ENCODE data around the gene CDT1.

CDT1 gene

DNA sequence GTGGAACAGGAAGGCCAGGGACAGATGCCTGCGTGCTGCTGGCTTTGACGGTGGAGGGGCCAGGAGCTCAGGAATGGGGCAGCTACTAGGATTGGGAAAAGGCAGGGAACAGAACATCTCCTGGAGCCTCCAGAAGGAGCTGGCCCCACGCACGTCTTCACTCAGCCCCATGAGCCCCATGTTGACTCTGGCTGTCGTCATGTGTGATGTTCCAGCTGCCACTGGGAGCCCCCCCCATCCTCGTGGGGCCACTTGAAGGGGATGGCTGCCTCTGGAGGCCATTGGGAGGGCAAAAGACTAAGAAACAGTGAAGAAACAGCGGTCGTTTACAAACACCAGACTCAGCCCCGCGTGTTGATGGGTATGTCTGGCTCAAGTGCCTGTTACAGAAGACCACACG lies 26.7 kb downstream of the CDT1 start:
- Histone ChIP-seq H2BK120ac (ENCODE audit: low read depth, low read length) (no peak overlapping the region), H3K4ac (ENCODE audit: low read length) (no peak overlapping the region), H3K23ac (ENCODE audit: low read depth, low read length, poor library complexity) (no peak overlapping the region), H2BK5ac (ENCODE audit: low read length) (no peak overlapping the region), H3K27ac (replicated peaks; ENCODE audit: low read length) (no peak overlapping the region), H3K9me3 (replicated peaks in 1 of 2; ENCODE audit: control insufficient read depth in 2 of 2, insufficient read depth in 1 of 2, low read depth in 1 of 2, low read length in 2 of 2) (no peaks in the 10 kb centered on the region), H3K79me1 (ENCODE audit: low read depth, low read length) (peaks cover 4% of the 10 kb centered on the region), H2AFZ (ENCODE audit: low read length) (no peak overlapping the region), H4K91ac (ENCODE audit: low read depth, low read length, poor library complexity) (no peak overlapping the region), H3K4me1 (ENCODE audit: control insufficient read depth in 2 of 2, insufficient read depth in 1 of 2, low read depth in 1 of 2, low read length in 2 of 2) (no peaks in the 10 kb centered on the region), H2BK12ac (ENCODE audit: low read length) (no peak overlapping the region), H3K27me3 (ENCODE audit: control insufficient read depth in 3 of 3, insufficient read depth in 3 of 3, low read depth in 1 of 3, low read length in 3 of 3) (no peaks in the 10 kb centered on the region), H3K18ac (ENCODE audit: low read length) (no peak overlapping the region), H3K4me2 (ENCODE audit: insufficient read depth, low read length, poor library complexity, severe bottlenecking) (no peak overlapping the region), H3K9ac (ENCODE audit: low read depth, low read length, poor library complexity) (no peak overlapping the region), H2AK5ac (ENCODE audit: low read depth, low read length) (no peak overlapping the region), H3K4me3 (ENCODE audit: low read length in 2 of 2) (no peak overlapping the region), H4K8ac (ENCODE audit: low read depth, low read length) (no peak overlapping the region), H2BK15ac (ENCODE audit: low read length) (no peak overlapping the region), H3K14ac (ENCODE audit: low read length) (no peak overlapping the region), H3K36me3 (replicated peaks in 1 of 2; ENCODE audit: control insufficient read depth in 2 of 2, insufficient read depth in 2 of 2, low read length in 2 of 2) (peaks cover 0 to 4% of the 10 kb centered on the region in 2 donors)
- DNase-seq (ENCODE audit: low spot score): no peak
- WGBS, 2 donors (ENCODE audit: extremely low coverage in 2 of 2, insufficient read length in 2 of 2, insufficient replicate concordance in 1 of 2): no CpG with 5 or more reads among the region's 11 CpGs

- Histone ChIP-seq H3K27me3 (ENCODE audit: control insufficient read depth in 3 of 3, insufficient read depth in 3 of 3, low read depth in 1 of 3, low read length in 3 of 3) (no peaks in the 10 kb centered on the region), H4K91ac (ENCODE audit: low read depth, low read length, poor library complexity) (no peak overlapping the region), H3K27ac (replicated peaks; ENCODE audit: low read length) (no peak overlapping the region), H2BK12ac (ENCODE audit: low read length) (no peak overlapping the region), H3K9ac (ENCODE audit: low read depth, low read length, poor library complexity) (no peak overlapping the region), H2AFZ (ENCODE audit: low read length) (no peak overlapping the region), H3K4me1 (ENCODE audit: control insufficient read depth in 2 of 2, insufficient read depth in 1 of 2, low read depth in 1 of 2, low read length in 2 of 2) (no peaks in the 10 kb centered on the region), H2BK15ac (ENCODE audit: low read length) (no peak overlapping the region), H3K79me1 (ENCODE audit: low read depth, low read length) (peaks cover 7% of the 10 kb centered on the region), H2AK5ac (ENCODE audit: low read depth, low read length) (no peak overlapping the region), H3K9me3 (replicated peaks in 1 of 2; ENCODE audit: control insufficient read depth in 2 of 2, insufficient read depth in 1 of 2, low read depth in 1 of 2, low read length in 2 of 2) (no peaks in the 10 kb centered on the region), H3K4me2 (ENCODE audit: insufficient read depth, low read length, poor library complexity, severe bottlenecking) (no peak overlapping the region), H3K4ac (ENCODE audit: low read length) (no peak overlapping the region), H3K36me3 (replicated peaks in 1 of 2; ENCODE audit: control insufficient read depth in 2 of 2, insufficient read depth in 2 of 2, low read length in 2 of 2) (peaks cover 0 to 7% of the 10 kb centered on the region in 2 donors), H3K23ac (ENCODE audit: low read depth, low read length, poor library complexity) (no peak overlapping the region), H2BK5ac (ENCODE audit: low read length) (no peak overlapping the region), H3K4me3 (ENCODE audit: low read length in 2 of 2) (no peak overlapping the region), H2BK120ac (ENCODE audit: low read depth, low read length) (no peak overlapping the region), H4K8ac (ENCODE audit: low read depth, low read length) (no peak overlapping the region), H3K18ac (ENCODE audit: low read length) (no peak overlapping the region), H3K14ac (ENCODE audit: low read length) (no peak overlapping the region)
- no peak for DNase-seq (ENCODE audit: low spot score)
- WGBS, 2 donors (ENCODE audit: extremely low coverage in 2 of 2, insufficient read length in 2 of 2, insufficient replicate concordance in 1 of 2): no CpG with 5 or more reads among the region's 14 CpGs
These were observed 27.2 kb downstream of the CDT1 start for GRCh38 chr16:88830783-88831182.

DNA sequence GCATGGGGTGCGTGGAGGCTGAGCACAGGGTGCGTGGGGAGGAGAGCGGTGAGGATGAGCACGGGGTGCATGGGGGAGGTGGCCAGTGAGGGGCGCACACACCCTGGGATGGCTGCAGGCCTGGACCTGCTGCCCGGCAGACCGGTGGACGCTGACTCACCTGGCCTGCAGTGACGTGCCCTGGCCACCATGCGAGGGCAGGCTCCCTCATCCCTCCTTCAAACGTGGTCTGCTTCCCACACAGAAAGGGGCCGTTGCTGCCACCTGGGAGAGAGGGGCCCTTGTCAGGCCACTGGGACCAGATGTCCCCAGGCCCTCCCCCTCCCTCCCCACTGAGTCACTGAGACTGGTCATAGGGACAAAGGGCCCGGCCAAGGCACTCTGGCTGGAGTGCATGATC lies 28.2 kb downstream of the CDT1 start:
- H3K4ac ChIP-seq (ENCODE audit: low read length): no peak overlapping the region
- no peak overlapping the region for H2AFZ ChIP-seq (ENCODE audit: low read length)
- peak overlapping the region; percentile 71 for H3K14ac ChIP-seq (ENCODE audit: low read length)
- peaks cover 0 to 7% of the 10 kb centered on the region in 2 donors for H3K36me3 ChIP-seq (replicated peaks in 1 of 2; ENCODE audit: control insufficient read depth in 2 of 2, insufficient read depth in 2 of 2, low read length in 2 of 2)
- no peak overlapping the region for H4K91ac ChIP-seq (ENCODE audit: low read depth, low read length, poor library complexity)
- DNase-seq (ENCODE audit: low spot score): no peak
- H3K4me2 ChIP-seq (ENCODE audit: insufficient read depth, low read length, poor library complexity, severe bottlenecking): no peak overlapping the region
- H3K4me3 ChIP-seq (ENCODE audit: low read length in 2 of 2): no peak overlapping the region
- no peaks in the 10 kb centered on the region for H3K27me3 ChIP-seq (ENCODE audit: control insufficient read depth in 3 of 3, insufficient read depth in 3 of 3, low read depth in 1 of 3, low read length in 3 of 3)
- H3K23ac ChIP-seq (ENCODE audit: low read depth, low read length, poor library complexity): no peak overlapping the region
- peak overlapping the region; percentile 41 for H2BK12ac ChIP-seq (ENCODE audit: low read length)
- no peak overlapping the region for H3K27ac ChIP-seq (replicated peaks; ENCODE audit: low read length)
- H2BK120ac ChIP-seq (ENCODE audit: low read depth, low read length): no peak overlapping the region
- no peaks in the 10 kb centered on the region for H3K4me1 ChIP-seq (ENCODE audit: control insufficient read depth in 2 of 2, insufficient read depth in 1 of 2, low read depth in 1 of 2, low read length in 2 of 2)
- no peak overlapping the region for H2BK15ac ChIP-seq (ENCODE audit: low read length)
- H4K8ac ChIP-seq (ENCODE audit: low read depth, low read length): peak overlapping the region; percentile 43
- H3K18ac ChIP-seq (ENCODE audit: low read length): peak overlapping the region; percentile 48
- no CpG with 5 or more reads among the region's 13 CpGs for WGBS, 2 donors (ENCODE audit: extremely low coverage in 2 of 2, insufficient read length in 2 of 2, insufficient replicate concordance in 1 of 2)
- peaks cover 8% of the 10 kb centered on the region for H3K79me1 ChIP-seq (ENCODE audit: low read depth, low read length)
- H2AK5ac ChIP-seq (ENCODE audit: low read depth, low read length): peak overlapping the region; percentile 37
- H3K9me3 ChIP-seq (replicated peaks in 1 of 2; ENCODE audit: control insufficient read depth in 2 of 2, insufficient read depth in 1 of 2, low read depth in 1 of 2, low read length in 2 of 2): no peaks in the 10 kb centered on the region
- peak overlapping the region; percentile 66 for H2BK5ac ChIP-seq (ENCODE audit: low read length)
- peak overlapping the region; percentile 81 for H3K9ac ChIP-seq (ENCODE audit: low read depth, low read length, poor library complexity)

- Histone ChIP-seq H3K27ac (replicated peaks; ENCODE audit: low read length) (no peak overlapping the region), H3K14ac (ENCODE audit: low read length) (no peak overlapping the region), H2AK5ac (ENCODE audit: low read depth, low read length) (no peak overlapping the region), H3K18ac (ENCODE audit: low read length) (no peak overlapping the region), H2BK15ac (ENCODE audit: low read length) (no peak overlapping the region), H3K4me3 (ENCODE audit: low read length in 2 of 2) (no peak overlapping the region), H4K91ac (ENCODE audit: low read depth, low read length, poor library complexity) (no peak overlapping the region), H3K9me3 (replicated peaks in 1 of 2; ENCODE audit: control insufficient read depth in 2 of 2, insufficient read depth in 1 of 2, low read depth in 1 of 2, low read length in 2 of 2) (no peaks in the 10 kb centered on the region), H2BK5ac (ENCODE audit: low read length) (no peak overlapping the region), H3K27me3 (ENCODE audit: control insufficient read depth in 3 of 3, insufficient read depth in 3 of 3, low read depth in 1 of 3, low read length in 3 of 3) (no peaks in the 10 kb centered on the region), H2BK120ac (ENCODE audit: low read depth, low read length) (no peak overlapping the region), H3K79me1 (ENCODE audit: low read depth, low read length) (peaks cover 10% of the 10 kb centered on the region), H3K36me3 (replicated peaks in 1 of 2; ENCODE audit: control insufficient read depth in 2 of 2, insufficient read depth in 2 of 2, low read length in 2 of 2) (peaks cover 0 to 7% of the 10 kb centered on the region in 2 donors), H3K4me2 (ENCODE audit: insufficient read depth, low read length, poor library complexity, severe bottlenecking) (no peak overlapping the region), H2AFZ (ENCODE audit: low read length) (no peak overlapping the region), H3K4me1 (ENCODE audit: control insufficient read depth in 2 of 2, insufficient read depth in 1 of 2, low read depth in 1 of 2, low read length in 2 of 2) (no peaks in the 10 kb centered on the region), H3K4ac (ENCODE audit: low read length) (no peak overlapping the region), H3K9ac (ENCODE audit: low read depth, low read length, poor library complexity) (no peak overlapping the region), H4K8ac (ENCODE audit: low read depth, low read length) (no peak overlapping the region), H2BK12ac (ENCODE audit: low read length) (no peak overlapping the region), H3K23ac (ENCODE audit: low read depth, low read length, poor library complexity) (no peak overlapping the region)
- WGBS, 2 donors (ENCODE audit: extremely low coverage in 2 of 2, insufficient read length in 2 of 2, insufficient replicate concordance in 1 of 2): no CpG with 5 or more reads among the region's 13 CpGs
- no peak for DNase-seq (ENCODE audit: low spot score)
These were observed 29.5 kb downstream of the CDT1 start for GRCh38 chr16:88833086-88833485.

Data from neuronal stem cell (in vitro differentiated cells).